Astrocyte (in vitro differentiated cells and primary cell): Measurements from ENCODE around the gene NCOA1. TPM values are rescaled to one million over a fixed set of nuclear protein-coding genes. Genes with fewer than 3 reads are reported as not detected.

ENCODE experiments used
- DNase-seq: peaks from one replicate; pipeline ENCODE4 v3.0.0-alpha.2; 2010; ENCODE audit warnings: low read depth
- FAIRE-seq: peaks from 2 replicates; lab custom pipeline; 2011; peaks lifted over from hg19 to GRCh38; lab: Jason Lieb, UNC
- H2AFZ ChIP-seq: 2 replicates; pipeline ENCODE4 v1.6.0; 2012; ENCODE audit warnings: low read depth, low read length, inconsistent platforms
- H3K27ac ChIP-seq: 2 replicates; pipeline ENCODE4 v1.5.1; 2011; ENCODE audit warnings: low read depth, low read length, inconsistent platforms
- H3K27me3 ChIP-seq: 2 replicates; pipeline ENCODE4 v1.6.0; 2011; ENCODE audit warnings: low read length, inconsistent platforms; ENCODE audit not compliant: insufficient read depth
- H3K36me3 ChIP-seq: 2 replicates; pipeline ENCODE4 v1.5.1; 2011; ENCODE audit warnings: low read length, inconsistent platforms; ENCODE audit not compliant: insufficient read depth
- H3K4me1 ChIP-seq: 2 replicates; pipeline ENCODE4 v1.5.1; 2011; ENCODE audit warnings: low read length, inconsistent platforms; ENCODE audit not compliant: insufficient read depth
- H3K4me2 ChIP-seq: 2 replicates; pipeline ENCODE4 v1.6.0; 2012; ENCODE audit warnings: low read length, inconsistent platforms
- H3K4me3 ChIP-seq: 2 replicates; pipeline ENCODE4 v1.5.1; 2011; ENCODE audit warnings: low read depth, mild to moderate bottlenecking, low read length, inconsistent platforms; ENCODE audit not compliant: insufficient read depth
- H3K79me2 ChIP-seq: 2 replicates; pipeline ENCODE4 v1.6.0; 2012; ENCODE audit warnings: mild to moderate bottlenecking, low read length, inconsistent platforms; ENCODE audit not compliant: insufficient read depth
- H3K9ac ChIP-seq: 2 replicates; pipeline ENCODE4 v1.6.0; 2012; ENCODE audit warnings: mild to moderate bottlenecking, low read length, inconsistent platforms
- H3K9me3 ChIP-seq: 2 replicates; pipeline ENCODE4 v1.5.1; 2012; ENCODE audit warnings: low read depth, mild to moderate bottlenecking, low read length, inconsistent platforms; ENCODE audit not compliant: insufficient read depth
- H4K20me1 ChIP-seq: 2 replicates; pipeline ENCODE4 v1.6.0; 2012; ENCODE audit warnings: low read length, inconsistent platforms; ENCODE audit not compliant: insufficient read depth
- H3K27ac Mint-ChIP-seq: one replicate; pipeline ENCODE4 v1.8.0; 2021; ENCODE audit warnings: mild to moderate bottlenecking, mixed read lengths; ENCODE audit not compliant: unreplicated experiment
- H3K27me3 Mint-ChIP-seq: one replicate; pipeline ENCODE4 v1.8.0; 2021; ENCODE audit warnings: low read depth, mixed read lengths; ENCODE audit not compliant: unreplicated experiment
- H3K36me3 Mint-ChIP-seq: one replicate; pipeline ENCODE4 v1.8.0; 2021; ENCODE audit warnings: low read depth, mixed read lengths; ENCODE audit not compliant: unreplicated experiment
- H3K4me1 Mint-ChIP-seq: one replicate; pipeline ENCODE4 v1.8.0; 2021; ENCODE audit warnings: low read depth, mixed read lengths; ENCODE audit not compliant: unreplicated experiment
- H3K4me3 Mint-ChIP-seq: one replicate; pipeline ENCODE4 v1.8.0; 2021; ENCODE audit warnings: mild to moderate bottlenecking, moderate library complexity, mixed read lengths; ENCODE audit not compliant: unreplicated experiment
- H3K9me3 Mint-ChIP-seq: one replicate; pipeline ENCODE4 v1.8.0; 2021; ENCODE audit warnings: mild to moderate bottlenecking, mixed read lengths; ENCODE audit not compliant: unreplicated experiment
- CTCF ChIP-seq: IDR thresholded peaks from 2 replicates; pipeline ENCODE4 v1.5.1; 2011; ENCODE audit warnings: low read depth, mild to moderate bottlenecking, inconsistent platforms, low read length, moderate library complexity; ENCODE audit not compliant: insufficient read depth
- EZH2 ChIP-seq: IDR thresholded peaks from 2 replicates; pipeline ENCODE4 v1.6.1; 2012; ENCODE audit warnings: mild to moderate bottlenecking, low read length, inconsistent platforms; ENCODE audit not compliant: insufficient read depth
- total RNA-seq: library from RNA; stranded (reverse); gene quantifications from 2 replicates; pipeline ENCODE4 v1.2.1, GENCODE V29; 2021

NCOA1 gene
- total RNA-seq, 1 donor from 2014 or later = 14.7 TPM

GRCh38 chr2:24515831-24516230 is 24.8 kb downstream of the NCOA1 start:
- Histone ChIP-seq H2AFZ (no peak overlapping the region), H3K4me3 (no peak overlapping the region), H3K4me1 (no peaks in the 10 kb centered on the region), H3K9me3 (no peaks in the 10 kb centered on the region), H3K27ac (no peak overlapping the region), H3K9ac (no peak overlapping the region), H3K36me3 (no peaks in the 10 kb centered on the region), H3K79me2 (peaks cover 12% of the 10 kb centered on the region), H3K27me3 (no peaks in the 10 kb centered on the region), H4K20me1 (peaks cover 13% of the 10 kb centered on the region), H3K4me2 (no peak overlapping the region)
- peaks cover 6% of the 10 kb centered on the region for H3K4me1 Mint-ChIP-seq
- peak; percentile 6 for DNase-seq
- H3K36me3 Mint-ChIP-seq = no peaks in the 10 kb centered on the region
- TF ChIP-seq EZH2 (no peak), CTCF (no peak)
- H3K27me3 Mint-ChIP-seq = no peaks in the 10 kb centered on the region
- no peak overlapping the region for H3K4me3 Mint-ChIP-seq
- no peak for FAIRE-seq
- no peaks in the 10 kb centered on the region for H3K9me3 Mint-ChIP-seq
- no peak overlapping the region for H3K27ac Mint-ChIP-seq

GRCh38 chr2:24517247-24517646 is 26.2 kb downstream of the NCOA1 start:
- Histone ChIP-seq H3K4me1 (no peaks in the 10 kb centered on the region), H2AFZ (no peak overlapping the region), H3K9ac (no peak overlapping the region), H3K9me3 (no peaks in the 10 kb centered on the region), H3K36me3 (no peaks in the 10 kb centered on the region), H3K79me2 (peaks cover 8% of the 10 kb centered on the region), H3K27ac (no peak overlapping the region), H4K20me1 (peaks cover 12% of the 10 kb centered on the region), H3K4me2 (no peak overlapping the region), H3K27me3 (no peaks in the 10 kb centered on the region), H3K4me3 (no peak overlapping the region)
- TF ChIP-seq EZH2 = no peak
- TF ChIP-seq CTCF = no peak
- no peak overlapping the region for H3K4me3 Mint-ChIP-seq
- FAIRE-seq (no peak), DNase-seq (no peak)
- H3K36me3 Mint-ChIP-seq = no peaks in the 10 kb centered on the region
- no peaks in the 10 kb centered on the region for H3K9me3 Mint-ChIP-seq
- no peak overlapping the region for H3K27ac Mint-ChIP-seq
- no peaks in the 10 kb centered on the region for H3K27me3 Mint-ChIP-seq
- H3K4me1 Mint-ChIP-seq = peaks cover 6% of the 10 kb centered on the region

- H3K27me3 Mint-ChIP-seq = no peaks in the 10 kb centered on the region
- no peaks in the 10 kb centered on the region for H3K36me3 Mint-ChIP-seq
- Histone ChIP-seq H3K9me3 (no peaks in the 10 kb centered on the region), H3K27ac (no peak overlapping the region), H3K4me3 (no peak overlapping the region), H3K79me2 (no peaks in the 10 kb centered on the region), H3K27me3 (no peaks in the 10 kb centered on the region), H3K9ac (no peak overlapping the region), H4K20me1 (peaks cover 6% of the 10 kb centered on the region), H3K36me3 (no peaks in the 10 kb centered on the region), H2AFZ (no peak overlapping the region), H3K4me1 (no peaks in the 10 kb centered on the region), H3K4me2 (no peak overlapping the region)
- DNase-seq (no peak), FAIRE-seq (no peak)
- H3K9me3 Mint-ChIP-seq = no peaks in the 10 kb centered on the region
- H3K4me1 Mint-ChIP-seq = peaks cover 6% of the 10 kb centered on the region
- TF ChIP-seq EZH2 (no peak), CTCF (no peak)
- H3K4me3 Mint-ChIP-seq = no peak overlapping the region
- H3K27ac Mint-ChIP-seq = no peak overlapping the region
Observed at GRCh38 chr2:24520175-24520574, 29.1 kb downstream of the NCOA1 start.
